CD8-positive, alpha-beta memory T cell (primary cell): ENCODE measurements around the gene CDH3. TPM values are rescaled to one million over a fixed set of nuclear protein-coding genes. Genes with fewer than 3 reads are reported as not detected.

Experiments used
- CTCF ChIA-PET: fragments of 350-600 bp; sonication (Branson Sonifier 250); formaldehyde crosslinking; loops from one replicate; lab custom pipeline; 2021; ENCODE audit warnings: antibody characterized with exemption; lab: Charles Lee
- POLR2A ChIA-PET: fragments of 350-600 bp; sonication (Branson Sonifier 250); formaldehyde crosslinking; loops from one replicate; lab custom pipeline; 2021; ENCODE audit warnings: antibody characterized with exemption; lab: Charles Lee
- DNase-seq, 5 donors: peaks; one replicate each; pipeline versions ENCODE4 v3.0.0 to v3.0.0-alpha.2; 2020 to 2022; ENCODE audit warnings: mixed read lengths in 1 of 5
- H3K27ac ChIP-seq: one replicate; pipeline ENCODE4 v1.7.0; 2013; ENCODE audit warnings: low read depth, mild to moderate bottlenecking, low read length, moderate library complexity
- H3K27me3 ChIP-seq: 2 replicates; pipeline ENCODE4 v1.7.0; 2013; ENCODE audit warnings: low read length, mild to moderate bottlenecking; ENCODE audit not compliant: insufficient read depth, poor library complexity, severe bottlenecking
- H3K36me3 ChIP-seq: 2 replicates; pipeline ENCODE4 v1.7.0; 2013; ENCODE audit warnings: mild to moderate bottlenecking, low read length, moderate library complexity; ENCODE audit not compliant: insufficient read depth
- H3K4me1 ChIP-seq: 2 replicates; pipeline ENCODE4 v1.7.0; 2013; ENCODE audit warnings: mild to moderate bottlenecking, low read length, moderate library complexity; ENCODE audit not compliant: insufficient read depth
- H3K4me3 ChIP-seq: 2 replicates; pipeline ENCODE4 v1.7.0; 2013; ENCODE audit warnings: mild to moderate bottlenecking, low read length
- H3K9me3 ChIP-seq: 2 replicates; pipeline ENCODE4 v1.7.0; 2013; ENCODE audit warnings: mild to moderate bottlenecking, low read length
- H3K27ac Mint-ChIP-seq, 8 donors: one replicate each; pipeline ENCODE4 v1.8.0; 2020 to 2021; ENCODE audit warnings: mixed read lengths in 8 of 8, mild to moderate bottlenecking in 6 of 8, inconsistent platforms in 3 of 8, moderate library complexity in 3 of 8
- H3K27me3 Mint-ChIP-seq, 2 donors: one replicate each; pipeline ENCODE4 v1.8.0; 2020 to 2021; ENCODE audit warnings: mixed read lengths in 2 of 2, mild to moderate bottlenecking in 1 of 2, moderate library complexity in 1 of 2
- H3K36me3 Mint-ChIP-seq, 3 donors: one replicate each; pipeline ENCODE4 v1.8.0; 2020 to 2021; ENCODE audit warnings: mixed read lengths in 3 of 3, inconsistent platforms in 1 of 3, mild to moderate bottlenecking in 1 of 3
- H3K4me1 Mint-ChIP-seq, 3 donors: one replicate each; pipeline ENCODE4 v1.8.0; 2020 to 2021; ENCODE audit warnings: mixed read lengths in 3 of 3, inconsistent platforms in 1 of 3, mild to moderate bottlenecking in 1 of 3
- H3K4me3 Mint-ChIP-seq, 7 donors: one replicate each; pipeline ENCODE4 v1.8.0; 2020 to 2021; ENCODE audit warnings: mixed read lengths in 7 of 7, mild to moderate bottlenecking in 6 of 7, moderate library complexity in 4 of 7, inconsistent platforms in 2 of 7
- H3K9me3 Mint-ChIP-seq, 5 donors: one replicate each; pipeline ENCODE4 v1.8.0; 2020 to 2022; ENCODE audit warnings: mixed read lengths in 5 of 5, mild to moderate bottlenecking in 3 of 5, moderate library complexity in 2 of 5, inconsistent platforms in 1 of 5
- polyA plus RNA-seq: library from polyadenylated mRNA; unstranded; fragments of 300-500 nt; fragmentation: Illumina TruSeq; gene quantifications from one replicate; pipeline ENCODE4 v1.2.3, GENCODE V29; 2021
- total RNA-seq, 2 experiments: library from RNA; stranded (reverse); gene quantifications; one replicate each; pipeline ENCODE4 v1.2.3, GENCODE V29; 2021

Gene CDH3
- total and polyA plus RNA-seq, 3 experiments from 2014 or later, result 0.14 TPM; not detected in 2

- Histone ChIP-seq H3K4me3 (no peak overlapping the region), H3K4me1 (no peaks in the 10 kb centered on the region), H3K9me3 (no peaks in the 10 kb centered on the region), H3K36me3 (no peaks in the 10 kb centered on the region), H3K27me3 (no peaks in the 10 kb centered on the region), H3K27ac (no peak overlapping the region)
- ChIA-PET POLR2A (no interaction called here), CTCF (no interaction called here)
- DNase-seq, result no peak
- H3K4me3 Mint-ChIP-seq, result no peak overlapping the region
- H3K27me3 Mint-ChIP-seq, result peaks cover 4 to 19% of the 10 kb centered on the region in 2 donors
- no peaks in the 10 kb centered on the region for H3K9me3 Mint-ChIP-seq
- no peaks in the 10 kb centered on the region for H3K36me3 Mint-ChIP-seq
- H3K4me1 Mint-ChIP-seq, result no peaks in the 10 kb centered on the region
- H3K27ac Mint-ChIP-seq, result peak overlapping the region in 1 of 8 donors; percentile 87
These were observed 11.6 kb downstream of the CDH3 start for GRCh38 chr16:68656751-68657150.

DNA sequence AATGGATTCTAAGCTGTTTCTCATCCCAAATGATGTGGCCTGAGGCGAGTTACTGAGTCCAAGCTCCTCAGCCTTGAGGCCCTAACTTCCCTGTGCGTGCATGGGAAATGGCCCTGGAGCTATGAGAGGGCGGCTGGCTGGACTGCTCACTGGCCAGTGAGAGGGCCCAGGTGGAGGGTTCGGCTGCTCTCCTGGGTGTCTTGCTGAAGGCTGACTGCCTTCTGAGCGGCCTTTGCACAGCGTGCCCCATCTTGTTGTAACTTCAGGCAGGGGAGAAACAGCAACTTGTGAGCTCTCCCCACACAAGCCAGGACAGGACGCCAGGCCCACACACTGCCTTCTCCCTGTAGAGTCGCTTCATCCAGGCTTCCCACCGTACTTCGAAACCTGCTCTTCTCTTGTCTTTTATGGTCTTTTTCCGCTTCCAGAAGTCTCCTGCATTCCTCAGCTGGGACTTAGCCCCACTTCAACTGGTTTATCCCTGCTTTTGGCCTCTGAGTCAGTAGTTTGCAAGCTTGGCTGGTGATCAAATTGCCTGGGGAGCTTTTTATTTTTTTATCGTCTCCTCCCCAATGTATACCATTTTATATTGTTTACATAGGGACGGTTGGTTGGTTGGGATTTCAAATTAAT, 13.3 kb downstream of the CDH3 start:
- Mint-ChIP-seq H3K4me3 (no peak overlapping the region), H3K27me3 (peaks cover 6 to 20% of the 10 kb centered on the region in 2 donors), H3K9me3 (no peaks in the 10 kb centered on the region), H3K36me3 (no peaks in the 10 kb centered on the region), H3K4me1 (no peaks in the 10 kb centered on the region), H3K27ac (no peak overlapping the region)
- H3K36me3 ChIP-seq, result no peaks in the 10 kb centered on the region
- ChIA-PET CTCF (no interaction called here), POLR2A (interaction anchor here (0.6 kb wide), 1 partner anchor 1473 kb away, joined by 3 read pairs; no protein-coding TSS in a partner anchor)
- no peaks in the 10 kb centered on the region for H3K9me3 ChIP-seq
- H3K4me1 ChIP-seq, result no peaks in the 10 kb centered on the region
- no peak for DNase-seq
- no peaks in the 10 kb centered on the region for H3K27me3 ChIP-seq
- H3K4me3 ChIP-seq, result no peak overlapping the region
- no peak overlapping the region for H3K27ac ChIP-seq

DNA sequence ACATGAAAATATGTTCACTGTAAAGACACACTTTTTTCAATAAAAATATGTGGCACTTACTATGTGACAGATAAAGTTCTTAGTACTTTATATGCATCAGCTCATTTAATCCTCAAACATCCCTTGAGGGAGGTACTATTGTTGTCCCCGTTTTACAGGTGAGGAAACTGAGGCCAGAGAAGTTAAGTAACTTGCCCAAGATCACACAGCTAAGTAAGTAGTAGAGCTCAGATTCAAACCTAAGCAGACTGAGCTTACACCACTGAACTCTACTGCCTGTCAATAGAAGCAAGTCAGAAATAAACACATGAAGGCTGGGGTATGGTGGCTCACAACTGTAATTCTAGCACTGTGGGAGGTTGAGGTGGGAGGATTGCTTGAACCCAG, 13.9 kb downstream of the CDH3 start:
- Histone ChIP-seq H3K4me1 (no peaks in the 10 kb centered on the region), H3K9me3 (no peaks in the 10 kb centered on the region), H3K4me3 (no peak overlapping the region), H3K27ac (no peak overlapping the region), H3K36me3 (no peaks in the 10 kb centered on the region), H3K27me3 (no peaks in the 10 kb centered on the region)
- CTCF ChIA-PET, result no interaction called here
- Mint-ChIP-seq H3K4me1 (no peaks in the 10 kb centered on the region), H3K27me3 (peaks cover 6 to 23% of the 10 kb centered on the region in 2 donors), H3K4me3 (no peak overlapping the region), H3K27ac (no peak overlapping the region), H3K36me3 (no peaks in the 10 kb centered on the region), H3K9me3 (no peaks in the 10 kb centered on the region)
- POLR2A ChIA-PET, result interaction anchor here (0.6 kb wide), 1 partner anchor 1473 kb away, joined by 3 read pairs; no protein-coding TSS in a partner anchor
- no peak for DNase-seq

DNA sequence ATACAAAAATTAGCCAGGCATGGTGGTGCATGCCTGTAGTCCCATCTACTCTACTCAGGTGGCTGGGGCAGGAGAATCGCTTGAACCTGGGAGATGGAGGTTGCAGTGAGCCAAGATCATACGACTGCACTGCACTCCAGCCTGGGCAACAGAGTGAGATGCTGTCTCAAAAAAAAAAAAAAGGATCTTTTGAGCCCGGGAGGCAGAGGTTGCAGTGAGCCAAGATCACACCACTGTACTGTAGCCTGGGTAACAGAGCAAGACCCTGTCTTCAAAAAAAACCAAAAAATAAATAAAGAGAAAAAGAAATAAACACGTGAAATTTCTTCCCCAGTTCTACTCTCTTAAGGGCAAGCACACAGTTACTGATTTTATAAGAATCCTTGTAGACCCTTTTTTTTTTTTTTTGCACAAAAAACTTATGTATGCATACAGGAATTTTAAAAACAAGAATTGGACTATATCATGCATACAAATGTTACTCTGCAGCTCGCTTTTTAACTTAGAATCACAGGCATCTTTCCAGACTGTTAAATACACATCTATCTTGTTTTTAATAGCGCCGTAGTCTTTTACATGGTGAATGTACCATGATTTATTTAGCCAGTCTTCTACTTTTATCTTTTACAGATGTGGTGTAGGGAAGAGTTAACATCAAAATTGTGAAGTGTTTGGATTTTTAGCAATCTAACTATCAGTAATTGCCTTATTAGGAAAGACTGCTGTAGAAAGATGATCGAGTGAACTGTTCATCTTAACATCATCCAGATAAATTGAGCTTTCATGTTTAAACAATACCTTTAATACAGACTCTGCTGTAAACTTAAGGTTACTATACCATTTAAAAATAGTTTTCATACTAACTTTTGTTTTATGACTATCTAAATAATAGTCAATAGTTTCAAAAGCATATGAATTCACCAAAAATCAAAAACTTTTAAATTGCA, 14.6 kb downstream of the CDH3 start:
- Histone ChIP-seq H3K36me3 (no peaks in the 10 kb centered on the region), H3K4me1 (no peaks in the 10 kb centered on the region), H3K9me3 (no peaks in the 10 kb centered on the region), H3K27ac (no peak overlapping the region), H3K27me3 (no peaks in the 10 kb centered on the region), H3K4me3 (no peak overlapping the region)
- ChIA-PET POLR2A (interaction anchor here (0.6 kb wide), 1 partner anchor 552 kb away, joined by 3 read pairs; no protein-coding TSS in a partner anchor), CTCF (no interaction called here)
- no peak for DNase-seq
- Mint-ChIP-seq H3K4me3 (no peak overlapping the region), H3K9me3 (no peaks in the 10 kb centered on the region), H3K36me3 (no peaks in the 10 kb centered on the region), H3K27ac (no peak overlapping the region), H3K27me3 (peaks cover 6 to 23% of the 10 kb centered on the region in 2 donors), H3K4me1 (no peaks in the 10 kb centered on the region)

GRCh38 chr16:68660359-68660795, 15.3 kb downstream of the CDH3 start:
- H3K27me3 ChIP-seq, result no peaks in the 10 kb centered on the region
- Mint-ChIP-seq H3K27me3 (peaks cover 6 to 23% of the 10 kb centered on the region in 2 donors), H3K9me3 (no peaks in the 10 kb centered on the region), H3K4me3 (no peak overlapping the region), H3K36me3 (no peaks in the 10 kb centered on the region), H3K27ac (no peak overlapping the region), H3K4me1 (no peaks in the 10 kb centered on the region)
- no peak overlapping the region for H3K4me3 ChIP-seq
- CTCF ChIA-PET, result no interaction called here
- H3K36me3 ChIP-seq, result no peaks in the 10 kb centered on the region
- no peaks in the 10 kb centered on the region for H3K4me1 ChIP-seq
- H3K27ac ChIP-seq, result no peak overlapping the region
- POLR2A ChIA-PET, result no interaction called here
- no peak for DNase-seq
- H3K9me3 ChIP-seq, result no peaks in the 10 kb centered on the region

DNA sequence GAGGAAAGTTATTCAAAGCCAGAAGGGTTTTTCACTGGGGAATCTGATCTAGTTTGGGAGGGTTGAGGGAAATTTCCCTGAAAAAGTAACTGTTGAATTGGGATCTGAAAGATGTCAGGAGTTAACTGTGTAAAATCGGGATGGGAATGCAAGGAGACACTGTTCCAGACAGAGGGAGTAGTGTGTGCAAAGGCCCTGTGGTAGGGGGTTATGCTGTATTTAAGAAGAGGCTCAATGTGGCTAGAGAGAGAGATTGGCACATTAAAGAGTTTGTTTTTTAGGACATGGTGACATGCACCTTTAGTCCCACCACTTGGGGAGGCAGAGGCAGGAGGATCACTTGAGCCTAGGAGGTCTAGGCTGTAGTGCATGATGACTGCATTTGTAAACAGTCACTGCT, 16.9 kb downstream of the CDH3 start:
- no peaks in the 10 kb centered on the region for H3K9me3 ChIP-seq
- Mint-ChIP-seq H3K27ac (no peak overlapping the region), H3K4me1 (no peaks in the 10 kb centered on the region), H3K27me3 (peaks cover 6 to 17% of the 10 kb centered on the region in 2 donors), H3K36me3 (no peaks in the 10 kb centered on the region), H3K9me3 (no peaks in the 10 kb centered on the region), H3K4me3 (no peak overlapping the region)
- no peak for DNase-seq
- no peak overlapping the region for H3K27ac ChIP-seq
- no peaks in the 10 kb centered on the region for H3K4me1 ChIP-seq
- CTCF ChIA-PET, result no interaction called here
- no peaks in the 10 kb centered on the region for H3K36me3 ChIP-seq
- no peaks in the 10 kb centered on the region for H3K27me3 ChIP-seq
- H3K4me3 ChIP-seq, result no peak overlapping the region
- POLR2A ChIA-PET, result no interaction called here

DNA sequence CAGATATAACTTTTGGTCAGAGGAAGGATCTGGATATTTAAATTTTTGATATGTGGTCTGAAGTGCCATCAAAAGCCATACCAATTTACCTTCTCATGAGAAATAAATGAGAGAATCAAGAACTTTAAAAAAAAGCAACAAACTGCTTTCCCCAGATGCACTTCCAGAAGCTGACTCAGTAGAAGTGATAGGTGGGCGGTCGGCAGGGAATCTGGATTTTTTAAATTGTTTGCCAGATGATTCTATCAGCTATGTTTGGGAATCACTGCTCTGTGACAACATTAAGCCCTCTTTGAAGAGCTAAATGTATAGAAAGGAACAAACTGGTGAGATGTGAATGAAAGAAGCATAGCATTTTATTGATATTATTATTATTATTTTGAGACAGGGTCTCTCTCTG, 19.2 kb downstream of the CDH3 start:
- Mint-ChIP-seq H3K27me3 (peaks cover 2 to 13% of the 10 kb centered on the region in 2 donors), H3K36me3 (no peaks in the 10 kb centered on the region), H3K4me1 (peaks cover 0 to 4% (median 0%) of the 10 kb centered on the region in 3 donors), H3K27ac (no peak overlapping the region), H3K9me3 (no peaks in the 10 kb centered on the region), H3K4me3 (no peak overlapping the region)
- ChIA-PET POLR2A (no interaction called here), CTCF (no interaction called here)
- H3K36me3 ChIP-seq, result no peaks in the 10 kb centered on the region
- no peaks in the 10 kb centered on the region for H3K4me1 ChIP-seq
- DNase-seq, result no peak
- no peak overlapping the region for H3K27ac ChIP-seq
- H3K4me3 ChIP-seq, result no peak overlapping the region
- no peaks in the 10 kb centered on the region for H3K27me3 ChIP-seq
- no peaks in the 10 kb centered on the region for H3K9me3 ChIP-seq

GRCh38 chr16:68665501-68665900, 20.4 kb downstream of the CDH3 start:
- H3K4me3 ChIP-seq, result no peak overlapping the region
- Mint-ChIP-seq H3K4me3 (no peak overlapping the region), H3K36me3 (no peaks in the 10 kb centered on the region), H3K9me3 (no peaks in the 10 kb centered on the region), H3K27me3 (peaks cover 2 to 8% of the 10 kb centered on the region in 2 donors), H3K27ac (no peak overlapping the region), H3K4me1 (peaks cover 0 to 4% (median 0%) of the 10 kb centered on the region in 3 donors)
- no peak overlapping the region for H3K27ac ChIP-seq
- H3K36me3 ChIP-seq, result no peaks in the 10 kb centered on the region
- POLR2A ChIA-PET, result no interaction called here
- CTCF ChIA-PET, result no interaction called here
- H3K27me3 ChIP-seq, result no peaks in the 10 kb centered on the region
- H3K4me1 ChIP-seq, result no peaks in the 10 kb centered on the region
- no peak for DNase-seq
- no peaks in the 10 kb centered on the region for H3K9me3 ChIP-seq
